GM12865 (cell line): Measurements from ENCODE around the gene PLXDC1.

ENCODE experiments used
- DNase-seq: peaks from one replicate; pipeline ENCODE4 v3.0.0; 2010; ENCODE audit warnings: low read depth
- H3K4me3 ChIP-seq: 2 replicates; pipeline ENCODE4 v1.5.1; 2011; ENCODE audit warnings: mild to moderate bottlenecking, low read depth, low read length, control low read depth
- TF ChIP-seq, protein P1 (sequence below): IDR thresholded peaks from 2 replicates; pipeline ENCODE4 v1.5.1; 2011; ENCODE audit warnings: low read length, control low read depth, low read depth, inconsistent platforms; ENCODE audit not compliant: insufficient read depth; ENCODE audit errors: missing control alignments

Gene PLXDC1

DNA sequence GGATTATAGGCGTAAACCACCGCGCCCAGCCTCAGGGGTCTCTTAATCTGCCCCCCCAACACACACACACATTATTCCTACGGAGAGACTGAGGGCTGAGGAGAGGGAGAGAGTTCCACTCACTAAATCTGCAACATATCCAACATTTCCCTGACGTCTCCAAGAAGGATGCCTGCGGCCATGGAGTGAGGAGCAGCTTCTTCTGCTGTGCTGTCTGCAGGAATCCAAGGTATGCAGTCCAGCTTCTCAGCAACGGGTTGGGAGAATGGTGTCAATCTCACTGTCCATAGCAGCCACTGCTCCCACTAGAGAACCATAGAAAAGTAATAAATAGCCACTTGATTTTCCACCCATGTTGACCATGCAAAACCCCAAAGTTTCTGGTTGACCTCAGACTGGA is 5.1 kb upstream of the PLXDC1 start:
- H3K4me3 ChIP-seq, result no peak overlapping the region
- DNase-seq, result no peak
- TF ChIP-seq, protein P1, sequence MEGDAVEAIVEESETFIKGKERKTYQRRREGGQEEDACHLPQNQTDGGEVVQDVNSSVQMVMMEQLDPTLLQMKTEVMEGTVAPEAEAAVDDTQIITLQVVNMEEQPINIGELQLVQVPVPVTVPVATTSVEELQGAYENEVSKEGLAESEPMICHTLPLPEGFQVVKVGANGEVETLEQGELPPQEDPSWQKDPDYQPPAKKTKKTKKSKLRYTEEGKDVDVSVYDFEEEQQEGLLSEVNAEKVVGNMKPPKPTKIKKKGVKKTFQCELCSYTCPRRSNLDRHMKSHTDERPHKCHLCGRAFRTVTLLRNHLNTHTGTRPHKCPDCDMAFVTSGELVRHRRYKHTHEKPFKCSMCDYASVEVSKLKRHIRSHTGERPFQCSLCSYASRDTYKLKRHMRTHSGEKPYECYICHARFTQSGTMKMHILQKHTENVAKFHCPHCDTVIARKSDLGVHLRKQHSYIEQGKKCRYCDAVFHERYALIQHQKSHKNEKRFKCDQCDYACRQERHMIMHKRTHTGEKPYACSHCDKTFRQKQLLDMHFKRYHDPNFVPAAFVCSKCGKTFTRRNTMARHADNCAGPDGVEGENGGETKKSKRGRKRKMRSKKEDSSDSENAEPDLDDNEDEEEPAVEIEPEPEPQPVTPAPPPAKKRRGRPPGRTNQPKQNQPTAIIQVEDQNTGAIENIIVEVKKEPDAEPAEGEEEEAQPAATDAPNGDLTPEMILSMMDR, result no peak

DNA sequence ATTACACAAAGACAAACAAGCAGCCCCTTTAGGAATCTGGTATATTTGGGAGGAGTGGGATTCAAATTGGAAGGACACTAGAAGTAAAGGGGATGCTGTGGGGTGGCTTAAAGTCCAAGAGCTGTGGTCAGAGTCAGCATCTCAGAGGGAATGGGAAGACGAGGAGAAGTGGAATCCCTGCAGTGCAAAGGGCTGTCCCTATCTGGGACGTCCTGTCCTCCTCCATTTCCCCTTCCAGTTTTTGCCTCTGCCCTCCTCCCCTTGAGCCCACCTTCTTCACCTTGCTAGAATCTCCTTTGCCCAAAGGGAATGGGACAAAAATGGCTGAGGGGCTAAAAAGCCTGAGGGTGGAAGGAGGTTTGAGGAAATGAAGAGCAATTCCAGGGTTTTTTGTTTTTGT is 4.2 kb upstream of the PLXDC1 start:
- TF ChIP-seq, protein P1, result no peak
- H3K4me3 ChIP-seq, result no peak overlapping the region
- no peak for DNase-seq

DNA sequence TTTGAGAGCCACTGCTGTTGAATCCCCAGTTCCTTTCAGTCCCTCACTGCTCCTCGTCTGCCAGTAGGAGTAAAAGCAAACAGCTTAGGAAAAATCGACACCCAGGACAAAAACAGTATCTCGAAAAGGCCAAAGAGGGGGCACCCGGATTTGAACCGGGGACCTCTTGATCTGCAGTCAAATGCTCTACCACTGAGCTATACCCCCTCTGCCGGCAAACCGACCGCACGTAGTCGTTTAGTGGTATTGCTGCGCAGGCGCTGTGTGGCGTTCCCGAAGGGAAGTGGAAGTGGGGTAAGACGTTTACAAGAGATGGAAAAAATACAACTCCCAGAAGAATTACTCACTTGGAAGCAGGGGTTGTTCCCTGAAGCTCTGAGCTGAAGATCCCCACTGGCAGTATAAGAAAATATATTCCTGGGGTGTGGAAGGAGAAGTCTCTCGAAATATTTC is 2.2 kb upstream of the PLXDC1 start:
- TF ChIP-seq, protein P1, result no peak
- H3K4me3 ChIP-seq, result peak overlapping the region; percentile 91
- peak; percentile 88 for DNase-seq

DNA sequence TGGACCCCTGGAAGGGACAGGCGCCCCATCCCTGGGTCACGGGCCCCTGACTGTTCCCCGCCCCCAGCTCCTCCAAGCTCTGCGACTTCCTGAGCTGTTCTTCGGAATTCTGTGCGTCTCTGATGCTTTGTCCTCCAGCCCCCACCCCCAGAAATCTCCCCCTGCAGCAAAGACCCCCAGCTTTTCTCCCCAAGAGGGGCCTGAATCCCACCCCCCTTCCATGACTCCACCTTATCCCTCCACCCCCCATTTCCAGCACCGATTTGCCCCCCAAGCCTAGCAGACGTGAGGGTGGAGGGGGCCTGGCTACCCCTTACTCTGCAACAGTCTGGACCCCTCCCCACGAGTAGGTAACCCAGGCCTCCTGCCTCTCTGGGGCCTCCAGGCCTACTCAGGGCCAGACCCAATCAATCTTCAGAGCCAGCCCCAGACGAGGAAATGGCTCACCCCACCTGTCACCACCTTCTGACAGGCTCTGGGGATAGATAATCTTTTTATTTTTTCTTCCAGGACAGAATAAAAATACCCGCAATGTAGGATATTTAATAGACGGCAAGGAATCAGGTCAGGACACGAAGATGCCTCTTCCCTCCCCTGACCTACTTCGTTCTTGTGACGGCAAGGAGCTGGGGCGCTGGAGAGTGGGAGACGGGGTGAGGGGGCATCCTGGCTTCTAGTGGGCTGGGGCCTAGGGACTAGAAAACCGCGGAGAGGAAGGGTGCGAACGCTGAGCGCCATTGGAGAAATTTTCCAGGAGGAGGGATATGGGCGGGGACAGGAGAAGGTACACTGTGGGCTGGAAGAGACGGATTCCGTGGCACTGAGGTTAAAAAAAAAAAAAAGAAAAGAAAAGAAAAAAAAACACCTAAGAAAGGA is 744 bp upstream of the PLXDC1 start:
- DNase-seq, result no peak
- no peak overlapping the region for H3K4me3 ChIP-seq
- TF ChIP-seq, protein P1, result no peak

DNA sequence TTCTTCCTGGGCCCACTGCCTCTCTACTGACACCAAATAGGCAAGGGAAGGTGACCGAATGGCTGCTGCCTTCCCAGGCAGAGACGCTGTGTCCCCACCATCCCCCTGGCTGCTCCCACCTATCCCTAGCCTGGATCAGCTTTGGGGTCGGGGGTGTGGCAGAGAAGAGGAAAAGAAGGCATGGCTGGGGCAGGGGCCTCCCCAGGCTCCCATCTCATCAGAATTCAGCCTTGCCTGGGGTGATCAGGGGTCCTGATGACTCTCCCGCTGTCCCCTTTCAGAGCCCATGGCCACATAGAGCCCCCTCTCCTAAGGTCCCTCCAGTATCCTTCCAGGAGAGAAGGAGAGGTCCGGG is 665 bp downstream of the PLXDC1 start:
- H3K4me3 ChIP-seq, result no peak overlapping the region
- DNase-seq, result no peak
- TF ChIP-seq, protein P1, result no peak

DNA sequence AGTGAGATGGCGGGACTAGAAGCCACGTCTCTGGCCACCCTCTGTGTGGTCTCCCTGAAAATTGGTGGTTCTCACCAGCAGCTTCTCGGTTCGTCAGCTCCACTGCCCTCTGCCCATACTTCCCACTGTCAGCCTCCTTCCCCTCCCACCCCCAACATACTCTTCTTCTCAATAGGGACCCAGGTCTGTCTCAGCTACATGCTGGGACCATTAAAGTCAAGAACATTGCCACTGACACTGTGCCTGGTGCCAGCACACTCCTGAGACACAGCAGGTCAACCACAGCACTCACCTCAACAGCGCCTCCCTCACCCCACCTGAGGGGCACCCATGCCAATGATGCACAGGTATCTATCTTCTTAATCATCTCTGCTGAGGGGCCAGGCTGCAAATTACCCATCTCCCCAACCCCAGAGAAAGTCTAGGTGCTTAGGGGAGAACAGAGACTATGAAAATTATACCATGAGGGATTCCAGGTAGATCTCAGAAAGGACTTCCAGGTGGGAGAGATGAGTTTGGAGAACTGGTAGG is 1.3 kb downstream of the PLXDC1 start:
- no peak overlapping the region for H3K4me3 ChIP-seq
- DNase-seq, result no peak
- TF ChIP-seq, protein P1, result no peak
